Activated T-cell treated with anti-CD3 and anti-CD28 coated beads, Interleukin-2, amount 50 U/mL, for 72 hours (primary cell): Measurements from ENCODE around the gene ERFE. TPM values are rescaled to one million over a fixed set of nuclear protein-coding genes. Genes with fewer than 3 reads are reported as not detected.

ENCODE experiments used
- ATAC-seq, 2 donors: fragments of 150-1000 bp; cut with Tn5 transposase; replicated peaks in 1 of 2; 2 replicates each; pipeline ENCODE4 v1.10.0; 2021; ENCODE audit warnings: moderate library complexity in 2 of 2, mild to moderate bottlenecking in 1 of 2
- DNase-seq, 2 donors: peaks; one replicate each; pipeline ENCODE4 v3.0.0; 2021 to 2022; ENCODE audit warnings: mixed read lengths in 1 of 2
- H3K27ac Mint-ChIP-seq: one replicate; pipeline ENCODE4 v1.8.0; 2022; ENCODE audit warnings: mild to moderate bottlenecking, moderate library complexity, mixed read lengths
- H3K27me3 Mint-ChIP-seq: one replicate; pipeline ENCODE4 v1.8.0; 2022; ENCODE audit warnings: low read depth, mixed read lengths
- H3K36me3 Mint-ChIP-seq, 2 donors: one replicate each; pipeline ENCODE4 v1.8.0; 2022; ENCODE audit warnings: mixed read lengths in 2 of 2, mild to moderate bottlenecking in 1 of 2; ENCODE audit not compliant: insufficient read depth in 2 of 2
- H3K4me1 Mint-ChIP-seq: one replicate; pipeline ENCODE4 v1.8.0; 2022; ENCODE audit warnings: low read depth, mixed read lengths
- H3K4me3 Mint-ChIP-seq, 2 donors: one replicate each; pipeline ENCODE4 v1.8.0; 2022; ENCODE audit warnings: mild to moderate bottlenecking in 2 of 2, mixed read lengths in 2 of 2, moderate library complexity in 2 of 2
- H3K9me3 Mint-ChIP-seq, 2 donors: one replicate each; pipeline ENCODE4 v1.8.0; 2022; ENCODE audit warnings: mixed read lengths in 2 of 2
- total RNA-seq, 2 donors: library from RNA; stranded (reverse); gene quantifications; one replicate each; pipeline ENCODE4 v1.2.3, GENCODE V29; 2022

ERFE gene
- total RNA-seq, 2 donors from 2014 or later: 0.60 to 0.88 TPM

- ATAC-seq (no peak), DNase-seq (no peak)
- Mint-ChIP-seq H3K4me3 (no peak overlapping the region), H3K27ac (no peak overlapping the region), H3K4me1 (no peaks in the 10 kb centered on the region), H3K36me3 (no peaks in the 10 kb centered on the region), H3K27me3 (no peaks in the 10 kb centered on the region), H3K9me3 (no peaks in the 10 kb centered on the region)
Measured at GRCh38 chr2:238149841-238150572, 8.8 kb upstream of the ERFE start.

- no peaks in the 10 kb centered on the region for H3K4me1 Mint-ChIP-seq
- no peaks in the 10 kb centered on the region for H3K9me3 Mint-ChIP-seq
- no peaks in the 10 kb centered on the region for H3K27me3 Mint-ChIP-seq
- H3K27ac Mint-ChIP-seq: no peak overlapping the region
- DNase-seq (no peak), ATAC-seq (no peak)
- H3K4me3 Mint-ChIP-seq: no peak overlapping the region
- H3K36me3 Mint-ChIP-seq: no peaks in the 10 kb centered on the region
Measured at GRCh38 chr2:238150686-238151085, 8.1 kb upstream of the ERFE start.

GRCh38 chr2:238151205-238151604 lies 7.6 kb upstream of the ERFE start:
- Mint-ChIP-seq H3K4me3 (no peak overlapping the region), H3K4me1 (no peaks in the 10 kb centered on the region), H3K27ac (no peak overlapping the region), H3K9me3 (no peaks in the 10 kb centered on the region), H3K36me3 (no peaks in the 10 kb centered on the region), H3K27me3 (no peaks in the 10 kb centered on the region)
- ATAC-seq: no peak
- no peak for DNase-seq

GRCh38 chr2:238151628-238152235 lies 7.0 kb upstream of the ERFE start:
- DNase-seq (no peak), ATAC-seq (no peak)
- no peaks in the 10 kb centered on the region for H3K36me3 Mint-ChIP-seq
- H3K27me3 Mint-ChIP-seq: no peaks in the 10 kb centered on the region
- H3K4me1 Mint-ChIP-seq: no peaks in the 10 kb centered on the region
- no peaks in the 10 kb centered on the region for H3K9me3 Mint-ChIP-seq
- no peak overlapping the region for H3K27ac Mint-ChIP-seq
- no peak overlapping the region for H3K4me3 Mint-ChIP-seq

- Mint-ChIP-seq H3K27ac (no peak overlapping the region), H3K36me3 (no peaks in the 10 kb centered on the region), H3K4me1 (no peaks in the 10 kb centered on the region), H3K9me3 (no peaks in the 10 kb centered on the region), H3K4me3 (no peak overlapping the region), H3K27me3 (no peaks in the 10 kb centered on the region)
- ATAC-seq (no peak), DNase-seq (no peak)
Measured at GRCh38 chr2:238152771-238153688, 5.7 kb upstream of the ERFE start.

GRCh38 chr2:238154570-238154969 lies 4.2 kb upstream of the ERFE start:
- Mint-ChIP-seq H3K36me3 (no peaks in the 10 kb centered on the region), H3K4me1 (peaks cover 6% of the 10 kb centered on the region), H3K27me3 (peaks cover 5% of the 10 kb centered on the region), H3K27ac (no peak overlapping the region), H3K9me3 (no peaks in the 10 kb centered on the region), H3K4me3 (no peak overlapping the region)
- DNase-seq (no peak), ATAC-seq (no peak)

GRCh38 chr2:238155051-238155760 lies 3.6 kb upstream of the ERFE start:
- no peak for DNase-seq
- no peaks in the 10 kb centered on the region for H3K9me3 Mint-ChIP-seq
- no peak overlapping the region for H3K27ac Mint-ChIP-seq
- no peaks in the 10 kb centered on the region for H3K36me3 Mint-ChIP-seq
- H3K27me3 Mint-ChIP-seq: peaks cover 11% of the 10 kb centered on the region
- H3K4me3 Mint-ChIP-seq: no peak overlapping the region
- no peak for ATAC-seq
- peaks cover 9% of the 10 kb centered on the region for H3K4me1 Mint-ChIP-seq

- ATAC-seq (no peak), DNase-seq (no peak)
- H3K27ac Mint-ChIP-seq: no peak overlapping the region
- H3K36me3 Mint-ChIP-seq: no peaks in the 10 kb centered on the region
- peaks cover 15% of the 10 kb centered on the region for H3K4me1 Mint-ChIP-seq
- H3K9me3 Mint-ChIP-seq: no peaks in the 10 kb centered on the region
- H3K27me3 Mint-ChIP-seq: peaks cover 12% of the 10 kb centered on the region
- no peak overlapping the region for H3K4me3 Mint-ChIP-seq
Measured at GRCh38 chr2:238155761-238156694, 2.7 kb upstream of the ERFE start.

- Mint-ChIP-seq H3K4me1 (peaks cover 15% of the 10 kb centered on the region), H3K4me3 (no peak overlapping the region), H3K9me3 (no peaks in the 10 kb centered on the region), H3K36me3 (no peaks in the 10 kb centered on the region), H3K27me3 (peaks cover 12% of the 10 kb centered on the region), H3K27ac (no peak overlapping the region)
- no peak for ATAC-seq
- DNase-seq: no peak
Measured at GRCh38 chr2:238157506-238158017, 1.2 kb upstream of the ERFE start.

- no peak overlapping the region for H3K27ac Mint-ChIP-seq
Measured at GRCh38 chr2:238158018-238158508, 707 bp upstream of the ERFE start.

GRCh38 chr2:238159071-238159539 lies 335 bp downstream of the ERFE start:
- ATAC-seq (peak; percentile 61 to 62), DNase-seq (peak; percentile 40 to 42)
- Mint-ChIP-seq H3K4me1 (peaks cover 15% of the 10 kb centered on the region), H3K4me3 (peak overlapping the region; percentile 75 to 85), H3K27ac (no peak overlapping the region), H3K27me3 (peaks cover 12% of the 10 kb centered on the region), H3K36me3 (no peaks in the 10 kb centered on the region), H3K9me3 (no peaks in the 10 kb centered on the region)

More at GRCh38 chr2:238158018-238158508, 707 bp upstream of the ERFE start:
- Mint-ChIP-seq H3K27me3 (peaks cover 12% of the 10 kb centered on the region), H3K9me3 (no peaks in the 10 kb centered on the region), H3K4me3 (peak overlapping the region; percentile 25 to 52), H3K4me1 (peaks cover 15% of the 10 kb centered on the region), H3K36me3 (no peaks in the 10 kb centered on the region)
- no peak for ATAC-seq
- no peak for DNase-seq
